Left lobe of liver (tissue), 2 donors: ENCODE results near the gene PTPRC. TPM values are rescaled to one million over a fixed set of nuclear protein-coding genes. Genes with fewer than 3 reads are reported as not detected.

ENCODE experiments used
- ATAC-seq: fragments of 200-7000 bp; cut with Tn5 transposase; one replicate; pipeline ENCODE4 v1.9.1; 2020; ENCODE audit warnings: mild to moderate bottlenecking, moderate library complexity
- DNase-seq: peaks from one replicate; pipeline ENCODE4 v3.0.0-alpha.2; 2020; ENCODE audit warnings: low spot score
- total RNA-seq: library from RNA; stranded (reverse); gene quantifications from one replicate; pipeline ENCODE4 v1.2.1, GENCODE V29; 2021
- donor health status: DM: no; HTN: no; CAD: no; lungs with moderate emphysema.
- donor health status: DM: no; HTN: yes; CAD: no.

Gene PTPRC
- total RNA-seq, 1 donor from 2014 or later, result 5.4 TPM

DNA sequence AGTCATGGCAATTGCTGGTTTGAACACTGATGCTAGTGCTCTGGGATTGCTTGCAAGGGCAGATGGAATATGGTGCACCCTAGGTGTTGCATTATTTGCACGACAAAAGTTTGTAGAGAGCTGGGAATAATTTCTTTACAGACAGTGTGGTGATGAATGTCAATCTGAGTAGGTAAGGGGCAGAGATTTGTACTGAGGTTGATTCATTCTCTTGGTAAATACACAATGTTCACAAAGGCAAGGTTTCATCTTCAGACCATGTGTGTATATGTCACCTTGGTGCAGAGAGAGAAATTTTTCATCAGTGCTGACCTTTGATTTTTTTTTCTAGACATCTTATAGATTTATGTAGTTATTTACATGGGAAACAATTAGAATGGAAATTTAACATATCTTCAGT, 5.0 kb downstream of the PTPRC start:
- ATAC-seq (no peak), DNase-seq (no peak)

DNA sequence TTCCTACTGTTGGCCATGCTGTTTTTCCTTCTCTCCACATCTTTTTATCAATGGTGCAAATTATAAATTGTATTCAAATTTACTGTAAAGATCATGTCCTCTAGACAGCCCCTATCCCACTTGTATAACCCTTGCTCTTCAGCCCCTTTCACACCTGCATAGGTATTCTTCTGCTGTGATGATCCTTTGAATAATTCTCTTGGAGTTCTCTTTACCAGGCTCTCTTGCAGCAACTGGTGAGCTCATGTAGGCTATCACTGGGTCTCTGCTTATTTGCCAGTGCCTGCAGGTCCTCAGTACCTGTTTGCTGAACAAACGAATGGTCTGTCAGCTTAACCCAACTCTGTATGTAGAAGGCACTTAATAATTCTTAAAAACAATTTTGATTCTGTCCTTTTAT, 8.2 kb downstream of the PTPRC start:
- no peak for ATAC-seq
- DNase-seq, result no peak

DNA sequence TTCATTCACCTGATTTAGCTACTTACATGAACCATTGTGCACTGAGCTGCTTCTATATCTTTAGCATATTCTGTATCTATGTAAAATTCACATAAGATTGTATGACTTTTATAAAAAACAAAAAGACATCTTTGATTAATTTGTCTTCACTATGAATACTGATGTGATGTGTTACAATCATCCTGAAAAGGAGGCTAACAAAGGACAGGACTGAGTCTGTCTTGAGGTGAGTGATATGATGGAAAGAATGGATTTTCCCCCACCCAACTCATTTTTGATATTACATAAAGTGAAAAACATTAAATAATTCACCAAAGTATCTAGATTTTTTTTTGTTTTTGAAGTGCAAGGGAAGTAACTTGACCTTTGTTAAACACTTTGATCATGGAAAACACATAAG, 9.8 kb downstream of the PTPRC start:
- DNase-seq, result no peak
- ATAC-seq, result no peak

DNA sequence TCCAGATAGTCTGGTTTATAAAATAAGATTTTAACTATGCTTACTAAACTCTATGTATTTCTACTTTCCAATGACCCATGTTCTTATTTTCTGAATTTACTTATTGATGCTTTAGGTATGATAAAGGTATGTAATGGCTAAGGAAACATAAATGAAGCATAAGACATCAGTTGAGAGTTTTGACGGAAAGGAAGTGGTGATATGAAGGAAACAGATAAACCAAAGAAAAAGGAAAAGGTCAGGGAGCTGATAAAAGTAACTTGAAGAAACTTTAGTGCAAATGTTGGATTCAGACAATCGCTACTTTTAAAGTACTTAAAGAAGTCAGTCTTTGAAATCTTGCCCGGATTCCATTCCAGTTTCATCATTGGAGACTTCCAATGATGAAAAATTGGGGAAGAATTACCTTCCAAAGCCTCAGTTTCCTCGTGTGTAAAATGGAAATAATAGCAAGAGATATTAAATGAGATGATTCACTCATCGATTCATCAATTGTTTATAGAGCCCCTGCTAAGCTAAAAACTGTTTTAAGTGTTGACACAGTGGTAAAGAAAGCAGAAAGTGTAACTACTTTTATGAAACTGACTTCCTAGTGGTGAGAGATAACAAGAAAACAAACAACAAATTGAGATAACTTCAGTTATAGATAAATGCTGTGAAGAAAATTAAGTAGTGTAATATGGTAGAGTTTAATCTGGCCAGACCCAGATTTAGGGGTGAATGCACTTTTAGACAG, 10.6 kb downstream of the PTPRC start:
- no peak for ATAC-seq
- no peak for DNase-seq

DNA sequence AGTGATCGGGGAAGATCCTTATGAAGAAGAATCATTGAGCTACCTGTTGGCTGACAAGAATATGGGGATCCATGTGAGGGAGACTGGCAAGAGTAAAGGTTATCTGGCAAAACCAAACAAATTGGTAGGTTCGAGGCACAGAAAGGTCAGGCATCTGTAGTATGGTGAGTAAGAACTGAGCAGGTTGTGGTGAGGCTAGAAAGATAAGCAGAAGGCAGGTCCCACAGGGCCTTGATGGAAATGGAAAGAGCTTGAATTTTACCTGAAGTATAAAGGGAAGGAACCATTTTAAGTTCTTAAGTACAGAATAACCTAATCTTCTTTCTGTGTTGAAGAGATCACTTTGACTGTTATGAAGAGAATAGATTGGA, 11.1 kb downstream of the PTPRC start:
- DNase-seq (no peak), ATAC-seq (no peak)

DNA sequence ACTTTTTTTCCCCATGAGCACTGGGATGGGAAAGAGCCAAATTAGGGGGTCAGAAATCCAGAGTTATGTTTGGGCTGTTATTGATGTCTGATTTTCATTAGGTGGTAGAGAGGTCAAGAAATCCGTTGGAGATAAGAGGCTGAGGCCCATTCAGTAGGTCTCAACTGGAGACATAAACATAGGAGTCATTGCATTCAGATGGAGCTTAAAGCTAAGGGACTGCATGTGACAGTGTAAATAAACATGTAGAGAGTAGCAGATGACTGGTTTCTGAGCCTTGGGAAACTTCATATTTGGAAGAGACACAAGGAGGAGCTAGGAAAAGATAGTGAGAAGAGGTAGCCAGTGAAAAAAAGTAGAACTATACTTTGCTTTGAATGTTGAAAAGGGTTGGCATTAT, 11.7 kb downstream of the PTPRC start:
- ATAC-seq (no peak), DNase-seq (no peak)

DNA sequence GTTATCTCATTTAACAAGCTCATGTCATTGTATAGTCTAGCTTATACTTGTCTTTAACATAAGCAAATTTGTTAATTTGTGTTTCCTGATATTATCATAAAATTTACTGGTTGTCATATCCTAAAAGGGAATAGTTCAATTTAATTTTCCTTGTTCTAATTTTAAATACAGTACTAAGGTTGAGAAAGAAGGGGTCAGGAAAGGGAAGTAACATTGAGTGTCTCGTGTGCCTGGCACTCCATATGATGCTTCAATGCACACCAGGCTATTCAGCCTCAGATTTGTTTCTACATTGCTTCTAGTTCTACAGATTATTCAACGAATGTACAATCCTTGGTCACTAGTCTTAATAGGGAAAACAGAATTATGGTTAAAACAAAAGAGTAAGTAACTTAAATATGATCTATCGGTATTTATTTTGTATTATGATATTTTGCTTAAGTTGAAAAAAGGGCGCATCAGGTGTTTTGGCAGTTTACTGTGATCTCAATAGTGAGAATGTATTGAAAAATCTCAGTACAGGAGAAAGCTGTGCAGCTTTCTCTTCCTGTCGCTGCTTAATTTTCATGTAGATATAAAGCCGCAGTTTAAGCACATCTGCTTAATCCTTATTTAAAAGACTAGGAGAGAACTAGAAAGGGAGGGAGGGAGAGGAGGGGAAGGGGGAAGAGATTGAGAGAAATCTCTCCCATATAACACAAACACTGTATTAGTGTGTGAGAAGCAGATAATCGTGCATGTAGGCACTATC, 13.0 kb downstream of the PTPRC start:
- DNase-seq (no peak), ATAC-seq (no peak)

DNA sequence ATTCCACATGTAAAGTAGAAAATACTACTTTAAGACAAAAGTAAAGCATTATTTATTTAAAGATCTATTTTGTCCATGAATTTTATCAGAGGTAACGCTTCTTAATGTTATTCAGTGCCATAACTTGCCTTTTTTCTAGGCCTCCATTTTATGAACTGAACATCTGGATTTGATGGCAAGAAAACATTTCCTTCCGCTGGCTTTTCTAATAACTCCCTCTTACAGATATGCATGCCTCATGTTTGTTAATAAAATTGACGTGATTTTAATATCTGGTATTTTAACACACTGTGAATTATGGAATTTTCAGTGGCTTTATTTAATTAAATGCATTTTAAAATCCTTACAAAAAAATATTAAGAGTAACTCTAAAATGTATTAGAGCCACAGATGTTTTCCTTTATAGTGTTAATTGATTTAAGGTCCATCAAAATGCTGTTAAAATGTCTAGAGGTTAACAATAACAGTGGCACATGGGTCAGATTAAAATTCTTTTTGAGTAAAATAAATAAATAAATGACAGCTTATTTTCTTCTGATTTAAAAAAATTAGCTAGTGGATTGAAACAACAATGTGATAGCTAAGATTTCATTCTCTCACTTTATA, 15.1 kb downstream of the PTPRC start:
- no peak for DNase-seq

DNA sequence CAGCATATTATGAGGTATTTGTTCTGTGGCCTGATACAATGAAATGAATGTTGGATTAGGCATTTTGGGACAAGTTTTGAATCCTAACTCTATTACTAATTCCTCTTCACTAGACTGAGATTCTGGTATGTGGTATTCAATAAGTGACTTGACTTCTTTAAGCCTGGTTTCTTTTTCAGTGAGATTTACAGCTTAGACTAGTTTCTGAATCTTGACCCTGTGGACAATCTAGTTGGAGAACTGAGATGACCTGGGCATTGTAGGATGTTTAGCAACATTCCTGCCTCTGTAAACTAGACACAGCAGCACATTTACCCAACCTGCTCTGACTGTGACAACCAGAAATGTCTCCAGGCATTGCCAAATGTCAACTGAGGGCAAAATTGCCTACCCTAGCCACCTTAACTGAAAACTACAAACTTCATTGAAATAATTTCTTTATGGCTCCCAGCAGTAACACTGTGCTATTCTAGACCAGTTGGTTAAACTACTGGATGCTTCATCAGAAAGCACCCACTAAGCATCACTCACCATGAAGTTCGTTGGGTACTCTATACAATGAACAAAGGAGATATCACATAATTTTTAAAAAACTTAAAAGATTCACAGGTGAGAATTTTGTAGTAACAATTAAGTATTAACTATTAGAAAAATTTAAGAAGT, 16.8 kb downstream of the PTPRC start:
- DNase-seq (no peak), ATAC-seq (no peak)

More for the DNA sequence above, 15.1 kb downstream of the PTPRC start:
- ATAC-seq, result no peak

DNA sequence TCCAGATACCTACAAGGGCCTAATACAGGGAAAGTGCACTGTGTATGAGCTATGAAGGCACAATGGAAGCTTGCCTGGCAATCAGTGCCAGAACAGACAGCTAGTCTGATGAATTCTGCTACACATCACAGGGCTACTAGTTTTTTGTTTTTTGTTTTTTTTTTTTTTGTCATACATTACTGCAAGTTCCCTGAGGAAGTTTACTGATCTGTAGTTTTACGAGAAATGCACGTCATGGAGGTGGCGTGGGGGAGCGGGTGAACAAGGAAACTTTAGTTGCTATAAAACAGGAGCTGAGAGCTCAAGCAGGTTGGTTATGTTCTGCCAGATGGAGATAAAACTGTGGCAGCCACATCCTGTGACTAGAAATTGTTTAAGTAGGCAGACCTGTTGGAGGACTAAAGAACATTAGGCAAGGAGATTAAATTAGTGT, 17.7 kb downstream of the PTPRC start:
- ATAC-seq, result no peak

DNA sequence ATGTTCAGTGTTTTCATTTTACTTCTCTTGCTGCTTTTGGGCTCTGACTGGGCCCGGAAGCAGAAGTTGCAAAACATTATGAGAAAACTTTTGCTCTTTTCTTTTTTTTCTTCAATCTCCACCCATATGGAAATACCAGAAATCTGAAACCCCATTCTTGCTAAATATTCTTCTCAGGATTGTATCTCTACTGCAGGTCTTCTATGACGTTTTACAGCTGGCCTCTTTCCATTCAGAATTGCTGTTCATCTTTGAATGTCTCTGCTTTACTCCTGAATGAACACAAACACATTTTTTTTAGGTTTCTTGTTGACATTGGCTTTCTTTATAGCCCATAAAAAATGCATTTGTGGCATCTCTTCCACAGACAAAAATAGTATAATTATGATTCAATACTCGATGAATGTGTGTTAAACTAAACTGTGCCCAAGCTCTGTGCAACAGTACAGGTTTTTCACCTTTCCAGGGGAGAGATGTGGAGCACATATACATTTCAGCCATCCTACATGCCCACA, 18.8 kb downstream of the PTPRC start:
- no peak for DNase-seq
- no peak for ATAC-seq

More for the DNA sequence above, 17.7 kb downstream of the PTPRC start:
- no peak for DNase-seq

DNA sequence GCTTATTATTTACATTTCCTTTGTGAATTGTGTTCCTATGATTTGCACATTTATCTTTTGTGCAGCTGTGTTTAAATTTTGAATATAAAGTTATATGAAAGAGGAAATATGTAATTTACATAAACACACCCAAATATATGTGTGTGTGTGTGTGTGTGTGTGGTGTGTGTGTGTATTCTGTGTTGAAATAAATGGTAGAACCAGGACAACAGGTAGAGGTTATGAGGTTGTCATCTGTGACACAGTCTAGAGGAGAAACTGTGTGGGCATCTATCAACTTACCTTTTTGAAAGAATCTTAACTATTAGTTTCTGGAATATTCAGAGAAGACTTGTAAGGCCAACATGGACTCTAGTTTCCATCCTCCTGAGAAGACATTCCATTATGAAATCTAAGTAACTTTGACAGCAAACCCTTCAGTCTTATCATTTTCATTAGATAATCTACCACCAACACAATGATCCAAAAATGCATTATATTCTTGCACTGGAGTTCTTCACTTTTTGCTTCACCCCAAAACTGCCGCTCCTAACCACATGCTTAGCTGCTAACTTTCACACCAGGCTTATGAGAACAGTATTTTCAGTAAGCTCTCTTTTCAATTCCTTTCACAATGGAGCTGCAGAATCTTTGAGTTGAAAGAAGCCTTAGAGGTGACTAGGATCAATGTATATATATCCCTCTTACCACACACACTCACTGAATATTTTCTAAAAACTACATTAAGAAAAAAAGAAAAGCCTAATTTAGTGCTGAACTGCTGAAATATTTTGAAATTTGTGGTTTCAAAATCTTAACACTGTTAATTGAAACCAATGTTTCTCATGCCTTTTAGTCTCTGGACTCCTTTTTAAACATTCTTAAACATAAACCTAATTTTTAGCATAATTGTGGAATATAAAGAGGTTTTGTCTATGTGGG, 21.8 kb downstream of the PTPRC start:
- no peak for ATAC-seq
- no peak for DNase-seq

DNA sequence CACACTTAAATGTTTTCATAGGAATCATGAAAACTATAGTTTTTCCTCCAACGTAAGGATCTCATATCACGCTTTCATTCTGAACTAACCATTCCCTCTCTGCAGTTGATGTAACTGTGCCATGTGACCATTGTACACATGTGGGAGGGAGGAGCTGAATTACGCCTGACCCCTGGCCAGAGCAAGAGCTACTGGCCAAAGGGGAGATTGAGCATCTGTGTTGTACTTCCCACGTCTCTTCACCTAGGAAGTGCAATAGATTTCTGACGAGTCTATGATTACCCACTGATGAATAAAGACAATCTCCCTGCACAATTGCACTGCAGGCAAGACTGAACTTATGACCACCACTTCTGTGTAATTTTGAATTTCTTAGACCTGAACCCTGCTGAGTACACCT, 24.0 kb downstream of the PTPRC start:
- no peak for ATAC-seq
- no peak for DNase-seq

DNA sequence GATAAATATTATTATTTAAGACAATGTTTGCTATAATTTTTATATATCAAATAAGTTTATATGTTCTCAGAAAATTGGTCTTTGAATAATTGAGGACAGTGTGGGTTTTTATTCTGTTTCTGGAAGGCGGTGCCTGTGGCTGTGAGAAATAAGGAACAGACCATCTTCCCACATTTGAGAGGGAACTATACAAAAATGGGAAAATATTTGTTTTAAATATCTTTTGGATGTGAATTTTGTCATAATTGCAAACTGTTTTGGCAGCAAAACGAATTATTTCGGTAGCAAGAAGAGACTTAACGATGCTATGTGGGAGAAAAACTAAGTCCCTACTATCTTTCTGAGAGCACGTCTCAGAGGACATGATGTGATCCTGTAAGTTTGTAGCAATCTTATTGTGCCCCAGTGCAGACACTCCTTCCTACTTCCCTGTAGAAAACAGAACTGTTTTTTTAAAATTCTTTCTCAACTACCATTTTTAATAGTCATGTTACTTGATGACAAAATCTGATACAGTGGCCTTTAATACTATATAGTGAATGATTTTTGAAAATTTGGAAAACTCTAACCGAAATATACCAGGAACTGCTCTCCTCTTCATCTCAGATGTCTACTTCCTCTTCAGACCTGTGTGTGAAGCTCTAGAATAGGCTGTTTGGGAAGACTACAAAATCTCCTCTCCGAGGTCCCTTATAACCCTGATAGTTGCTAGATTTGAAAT, 25.4 kb downstream of the PTPRC start:
- DNase-seq (no peak), ATAC-seq (peak; percentile 33)

DNA sequence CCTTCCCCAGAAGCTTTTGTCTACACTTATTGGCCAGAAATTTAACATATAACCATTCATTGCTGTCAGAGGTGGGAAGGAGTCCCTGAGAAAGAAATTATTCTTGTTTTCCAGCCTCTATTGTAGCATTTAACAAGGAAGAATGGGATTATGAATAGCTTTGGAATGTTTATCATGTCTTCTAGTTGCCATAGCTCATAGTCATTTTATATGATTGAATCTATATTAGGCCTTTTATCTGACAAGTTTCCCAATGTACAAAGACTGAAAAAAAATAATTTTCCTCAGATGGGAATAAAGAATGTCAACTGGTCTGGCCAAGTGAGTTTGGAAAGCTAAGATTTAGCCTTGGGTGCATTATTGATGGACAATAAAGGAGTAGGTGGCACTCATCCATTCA, 28.3 kb downstream of the PTPRC start:
- DNase-seq, result no peak
- no peak for ATAC-seq

DNA sequence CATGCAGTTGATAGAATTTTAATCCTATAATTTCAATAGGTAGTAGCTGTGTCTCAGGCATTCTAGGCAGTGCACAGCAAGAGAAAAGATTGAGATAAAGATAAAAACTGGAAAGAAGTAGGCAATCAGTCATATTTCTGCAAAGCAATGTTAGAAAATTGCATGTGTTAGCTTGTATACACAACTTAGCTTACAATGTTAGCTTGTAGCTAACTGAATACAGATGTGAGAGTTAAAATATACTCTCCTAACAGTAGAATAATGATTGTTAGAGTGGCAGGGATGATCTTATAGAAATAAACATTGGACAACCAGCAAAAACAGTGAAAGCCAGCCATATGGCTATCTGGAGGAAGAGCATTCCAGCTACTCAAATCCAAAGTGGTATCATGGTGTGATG, 29.0 kb downstream of the PTPRC start:
- ATAC-seq (no peak), DNase-seq (no peak)

DNA sequence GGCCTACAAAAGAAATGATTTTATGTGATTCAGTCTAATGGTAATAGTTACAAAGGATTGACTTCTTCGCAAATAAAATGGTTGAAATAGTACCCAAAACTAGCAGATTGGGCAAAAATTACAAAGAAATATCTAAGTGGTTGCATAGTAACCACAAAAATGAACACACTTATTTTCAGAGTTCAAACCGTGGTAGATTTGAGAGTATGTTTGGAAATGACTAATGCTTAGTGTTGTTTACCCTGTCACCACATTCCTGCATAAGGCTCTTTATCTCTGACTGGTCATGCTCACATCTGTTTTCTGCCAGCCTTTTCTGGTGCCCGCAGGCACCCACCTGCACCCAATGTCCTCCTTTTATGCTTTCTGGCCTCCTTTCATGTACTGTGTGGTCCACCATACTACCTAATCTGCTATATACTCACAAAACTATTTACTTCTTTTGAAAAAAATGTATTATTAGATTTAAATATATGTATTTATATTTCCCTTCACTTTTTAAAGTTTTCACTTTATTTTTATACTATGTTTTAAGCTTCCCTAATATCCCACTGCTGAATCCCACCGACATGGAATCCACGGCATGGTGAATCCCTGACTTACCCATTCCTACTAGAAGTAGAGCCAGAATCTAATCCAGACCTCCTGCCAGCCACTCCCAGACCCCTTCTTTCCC, 30.3 kb downstream of the PTPRC start:
- no peak for DNase-seq
- ATAC-seq, result no peak

DNA sequence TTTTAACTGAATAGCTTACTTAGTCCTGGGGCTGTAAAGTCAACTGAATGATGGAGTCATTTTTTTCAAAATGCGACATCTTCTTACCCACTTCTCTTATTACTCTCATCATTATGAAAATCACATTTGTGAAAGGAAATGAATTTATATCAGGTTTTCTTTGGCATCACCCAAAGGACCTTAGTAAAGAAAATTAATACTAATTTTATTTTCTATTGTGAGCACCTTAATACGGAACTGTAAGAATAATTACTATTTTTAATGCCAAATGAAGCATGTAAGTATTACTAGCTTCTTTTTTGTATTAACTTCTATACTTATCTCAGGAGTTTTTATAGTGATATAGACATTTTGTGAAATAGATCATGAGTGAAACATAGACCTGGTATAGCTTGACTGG, 30.9 kb downstream of the PTPRC start:
- DNase-seq, result no peak

DNA sequence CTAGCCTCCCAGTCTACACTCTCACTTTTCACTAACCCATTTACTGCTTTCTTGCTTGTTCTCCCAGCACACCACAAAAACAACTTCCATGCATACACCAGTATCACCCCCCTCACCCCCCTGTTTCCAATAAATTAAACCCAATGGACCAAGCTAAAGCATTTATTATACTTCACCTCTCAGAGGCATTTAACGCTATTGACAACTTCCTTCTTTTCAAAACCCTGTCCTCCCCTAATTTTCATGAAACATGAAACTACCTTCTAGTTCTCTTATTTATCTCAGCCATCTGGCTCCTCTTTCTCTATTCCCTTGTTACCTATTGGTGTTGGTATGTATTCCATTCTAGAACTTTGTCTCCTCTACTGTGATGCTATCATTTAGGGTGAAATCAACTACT, 32.3 kb downstream of the PTPRC start:
- ATAC-seq (no peak), DNase-seq (no peak)

More for the DNA sequence above, 30.9 kb downstream of the PTPRC start:
- ATAC-seq, result no peak
